ENCODE data around the gene TXNL4A. TPM values are rescaled to one million over a fixed set of nuclear protein-coding genes. Genes with fewer than 3 reads are reported as not detected.

The TXNL4A gene
- total RNA-seq, 6 experiments from 2014 or later, result 18.5 to 53.9 (median 37.8) TPM

- ATAC-seq (peak; percentile 29 to 62 (median 57)), DNase-seq (peak; percentile 35 to 85 (median 82))
- peaks cover 0 to 93% (median 44%) of the 10 kb centered on the region in 4 donors for H3K4me1 ChIP-seq
- no peak for TF ChIP-seq POLR2A (IDR thresholded peaks at IDR 0.05)
- TF ChIP-seq CTCF (IDR thresholded peaks at IDR 0.05), result no peak
- WGBS (ENCODE audit: insufficient coverage, low coverage, low lambda C conversion rate, missing lambda C conversion rate), result 28% methylated on average over 11 of the region's 16 CpGs
- H3K36me3 ChIP-seq, result peaks cover 0 to 26% (median 7%) of the 10 kb centered on the region in 4 donors
- no peaks in the 10 kb centered on the region for H3K27me3 ChIP-seq
- peak overlapping the region in 2 of 3 donors; percentile 24 to 29 for H3K4me3 ChIP-seq
- intact Hi-C loops (cut with DNase I), result no loop called here
- no peaks in the 10 kb centered on the region for H3K9me3 ChIP-seq
- H3K27ac ChIP-seq, result peak overlapping the region in 2 of 3 donors; percentile 83 to 93
Observed at GRCh38 chr18:79941473-79942119, 46.8 kb downstream of the TXNL4A start.

- H3K36me3 ChIP-seq, result peaks cover 0 to 26% (median 7%) of the 10 kb centered on the region in 4 donors
- H3K4me1 ChIP-seq, result peaks cover 0 to 92% (median 44%) of the 10 kb centered on the region in 4 donors
- DNase-seq, result peak in 2 of 3 donors; percentile 45 to 52
- intact Hi-C loops (cut with DNase I), result no loop called here
- peak overlapping the region; percentile 33 to 93 (median 83) for H3K27ac ChIP-seq
- no peaks in the 10 kb centered on the region for H3K27me3 ChIP-seq
- H3K4me3 ChIP-seq, result peak overlapping the region in 2 of 3 donors; percentile 24 to 29
- TF ChIP-seq POLR2A (IDR thresholded peaks at IDR 0.05) (no peak), CTCF (IDR thresholded peaks at IDR 0.05) (no peak)
- H3K9me3 ChIP-seq, result no peaks in the 10 kb centered on the region
- WGBS (ENCODE audit: insufficient coverage, low coverage, low lambda C conversion rate, missing lambda C conversion rate), result 59% methylated on average over 7 of the region's 17 CpGs
- ATAC-seq, result peak in 2 of 4 donors; percentile 0 to 1
Observed at GRCh38 chr18:79940814-79941472, 47.4 kb downstream of the TXNL4A start.

- ATAC-seq (peak; percentile 40 to 61 (median 48)), DNase-seq (peak in 2 of 3 donors; percentile 82 to 85)
- Histone ChIP-seq H3K27me3 (no peaks in the 10 kb centered on the region), H3K27ac (peak overlapping the region; percentile 33 to 93 (median 83)), H3K4me1 (peaks cover 0 to 92% (median 46%) of the 10 kb centered on the region in 4 donors), H3K36me3 (peaks cover 0 to 26% (median 7%) of the 10 kb centered on the region in 4 donors), H3K9me3 (no peaks in the 10 kb centered on the region), H3K4me3 (peak overlapping the region in 2 of 3 donors; percentile 24 to 29)
- intact Hi-C loops (cut with DNase I), result no loop called here
- TF ChIP-seq CTCF (IDR thresholded peaks at IDR 0.05) (no peak), POLR2A (IDR thresholded peaks at IDR 0.05) (no peak)
- WGBS (ENCODE audit: insufficient coverage, low coverage, low lambda C conversion rate, missing lambda C conversion rate), result 31% methylated on average over 13 of the region's 18 CpGs
Observed at GRCh38 chr18:79940126-79940813, 48.1 kb downstream of the TXNL4A start.

GRCh38 chr18:79939096-79939495 is 49.3 kb downstream of the TXNL4A start:
- Histone ChIP-seq H3K9me3 (no peaks in the 10 kb centered on the region), H3K27ac (peak overlapping the region in 2 of 3 donors; percentile 83 to 93), H3K36me3 (peaks cover 0 to 26% (median 7%) of the 10 kb centered on the region in 4 donors), H3K27me3 (no peaks in the 10 kb centered on the region), H3K4me1 (peaks cover 2 to 95% (median 46%) of the 10 kb centered on the region in 4 donors), H3K4me3 (no peak overlapping the region)
- TF ChIP-seq CTCF (IDR thresholded peaks at IDR 0.05), result no peak
- TF ChIP-seq POLR2A (IDR thresholded peaks at IDR 0.05), result no peak
- DNase-seq (no peak), ATAC-seq (no peak)
- intact Hi-C loops (cut with DNase I), result no loop called here
- WGBS (ENCODE audit: insufficient coverage, low coverage, low lambda C conversion rate, missing lambda C conversion rate), result 57% methylated on average over 5 of the region's 5 CpGs

All from right lobe of liver (tissue), 6 donors.